Measurements from ENCODE around the gene FRMD8.

Gene FRMD8, protein sequence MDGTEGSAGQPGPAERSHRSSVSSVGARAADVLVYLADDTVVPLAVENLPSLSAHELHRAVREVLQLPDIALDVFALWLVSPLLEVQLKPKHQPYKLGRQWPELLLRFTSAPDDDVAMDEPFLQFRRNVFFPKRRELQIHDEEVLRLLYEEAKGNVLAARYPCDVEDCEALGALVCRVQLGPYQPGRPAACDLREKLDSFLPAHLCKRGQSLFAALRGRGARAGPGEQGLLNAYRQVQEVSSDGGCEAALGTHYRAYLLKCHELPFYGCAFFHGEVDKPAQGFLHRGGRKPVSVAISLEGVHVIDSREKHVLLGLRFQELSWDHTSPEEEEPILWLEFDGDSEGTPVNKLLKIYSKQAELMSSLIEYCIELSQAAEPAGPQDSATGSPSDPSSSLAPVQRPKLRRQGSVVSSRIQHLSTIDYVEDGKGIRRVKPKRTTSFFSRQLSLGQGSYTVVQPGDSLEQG

DNA sequence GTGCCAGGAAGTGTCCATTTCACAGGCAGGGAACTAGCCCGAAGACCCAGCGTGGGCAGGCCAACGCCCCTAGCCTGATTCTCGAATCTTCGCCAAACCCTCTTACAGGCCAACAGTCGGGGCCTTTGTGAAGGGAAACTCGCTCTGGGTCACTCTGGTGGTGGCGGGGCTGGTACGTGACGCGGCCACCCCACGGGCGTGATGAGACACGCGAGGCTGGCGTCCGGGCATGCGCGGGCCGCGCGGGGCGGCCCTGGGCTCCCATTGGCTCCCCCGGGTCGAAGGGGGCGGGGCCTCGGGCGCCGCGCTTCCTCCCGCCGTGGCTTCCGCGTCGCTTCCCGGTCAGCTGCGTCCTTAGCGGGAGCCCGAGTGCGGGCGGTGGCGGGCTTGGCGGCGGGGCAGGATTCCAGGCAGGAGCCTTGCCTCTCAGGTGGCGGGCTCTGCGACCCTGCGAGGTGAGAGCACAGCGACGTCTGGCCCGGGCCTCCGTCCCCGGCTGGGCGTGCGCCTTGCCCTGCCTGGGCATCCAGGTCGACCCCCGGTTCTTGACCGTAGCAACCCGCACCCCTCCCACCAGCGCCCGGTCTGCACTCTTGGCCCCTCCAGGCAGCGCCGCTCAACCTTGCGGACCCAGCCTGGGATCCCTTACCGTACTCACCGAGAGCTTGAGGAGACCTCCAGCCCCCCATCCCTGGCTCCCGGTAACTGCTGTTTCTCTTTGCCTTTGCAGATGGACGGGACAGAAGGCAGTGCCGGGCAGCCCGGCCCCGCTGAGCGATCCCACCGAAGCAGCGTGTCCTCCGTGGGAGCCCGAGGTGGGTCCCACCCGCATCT is at the start of gene FRMD8:
FRMD8 (plus strand) TSS at position 331 of the 834 bp plus-strand sequence; CDS start at position 731, 400 bp downstream.
- peak; percentile 80 for DNase-seq

- no peak for DNase-seq
Observed at GRCh38 chr11:65338676-65339075, 47.8 kb upstream of the FRMD8 start.

DNA sequence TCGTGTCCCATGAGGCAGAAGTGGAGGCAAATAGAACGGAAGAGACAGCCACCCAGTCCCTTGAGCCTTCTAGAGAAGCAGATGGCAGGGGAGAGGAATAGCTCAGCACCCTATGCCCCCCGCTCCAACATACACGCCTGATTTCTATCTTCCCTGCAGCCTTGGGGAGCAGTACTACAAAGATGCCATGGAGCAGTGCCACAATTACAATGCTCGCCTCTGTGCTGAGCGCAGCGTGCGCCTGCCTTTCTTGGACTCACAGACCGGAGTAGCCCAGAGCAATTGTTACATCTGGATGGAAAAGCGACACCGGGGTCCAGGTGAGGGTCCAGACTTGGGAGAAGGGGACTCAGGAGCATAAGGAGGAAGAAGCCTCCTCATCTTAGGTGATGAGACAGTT is 46.2 kb upstream of the FRMD8 start:
- DNase-seq: no peak

DNA sequence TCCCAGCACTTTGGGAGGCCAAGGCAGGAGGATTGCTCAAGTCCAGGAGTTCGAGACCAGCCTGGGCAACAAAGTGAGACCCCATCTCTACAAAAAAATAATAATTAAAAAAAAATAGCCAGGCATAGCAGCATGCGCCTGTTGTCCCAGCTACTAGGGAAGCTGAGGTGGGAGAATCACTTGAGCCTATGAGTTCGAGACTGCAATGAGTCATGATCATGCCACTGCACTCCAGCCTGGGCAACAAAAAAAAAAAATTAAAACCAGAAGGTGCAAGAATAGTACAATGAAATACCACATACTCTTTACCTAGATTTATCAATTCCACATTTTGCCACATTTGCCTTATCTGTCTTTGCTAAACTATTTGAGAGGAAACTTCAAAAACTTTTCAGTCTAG is 44.6 kb upstream of the FRMD8 start:
- DNase-seq: no peak

DNA sequence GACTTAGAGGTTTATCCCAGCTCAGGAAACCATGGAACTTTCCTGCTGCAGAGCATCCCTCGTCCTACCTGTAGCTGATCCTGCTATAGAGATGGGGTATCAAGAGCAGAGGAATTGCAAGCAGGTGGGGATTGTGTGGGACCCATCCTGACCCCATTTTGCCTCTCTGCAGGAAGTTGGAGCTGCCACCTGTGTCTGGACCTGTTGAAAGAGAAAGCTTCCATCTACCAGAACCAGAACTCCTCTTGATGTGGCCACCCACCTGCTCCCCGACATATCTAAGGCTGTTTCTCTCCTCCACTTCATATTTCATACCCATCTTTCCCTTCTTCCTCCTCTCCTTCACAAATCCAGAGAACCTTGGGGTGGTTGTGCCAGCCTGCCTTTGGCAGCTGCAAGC is 34.9 kb upstream of the FRMD8 start:
- no peak for DNase-seq

DNA sequence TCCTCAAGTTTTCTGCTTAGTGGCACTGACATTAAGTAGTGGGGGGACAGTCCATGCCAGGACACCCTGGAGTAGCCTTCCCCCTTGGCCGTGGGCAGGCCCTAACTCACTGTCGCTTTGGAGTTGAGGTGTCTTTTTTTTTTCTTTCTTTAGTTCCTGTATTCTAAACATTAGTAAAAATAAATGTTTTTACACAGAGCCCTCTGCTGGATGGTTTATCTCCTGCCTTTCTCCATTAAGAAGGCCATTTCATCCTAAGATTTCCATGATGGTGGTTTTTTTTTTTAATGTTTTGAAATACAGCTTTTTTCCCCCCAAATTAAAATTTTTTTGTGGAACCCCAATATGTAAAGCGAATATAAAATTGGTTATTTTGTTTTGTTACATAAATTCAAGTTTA is 33.7 kb upstream of the FRMD8 start:
- no peak for DNase-seq

DNA sequence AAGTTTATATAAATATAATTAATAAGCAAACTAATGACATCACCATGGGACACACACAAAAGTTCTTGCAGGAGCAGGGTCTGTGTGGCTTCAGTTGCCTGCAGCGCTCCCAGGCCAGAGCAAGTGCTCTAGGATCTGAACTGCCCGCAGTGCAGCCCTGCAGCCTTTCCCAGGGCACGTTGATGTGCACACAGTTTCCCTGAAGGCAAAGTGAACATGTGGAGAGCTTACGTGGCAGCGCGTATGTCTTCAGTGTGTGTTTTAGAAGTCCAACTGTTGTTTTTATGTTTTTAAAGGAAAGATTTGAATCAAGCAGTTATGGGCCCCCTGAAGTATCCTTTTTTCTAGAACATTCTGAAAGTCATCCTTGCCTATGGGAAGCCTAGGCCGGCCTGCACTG is 33.1 kb upstream of the FRMD8 start:
- no peak for DNase-seq

DNA sequence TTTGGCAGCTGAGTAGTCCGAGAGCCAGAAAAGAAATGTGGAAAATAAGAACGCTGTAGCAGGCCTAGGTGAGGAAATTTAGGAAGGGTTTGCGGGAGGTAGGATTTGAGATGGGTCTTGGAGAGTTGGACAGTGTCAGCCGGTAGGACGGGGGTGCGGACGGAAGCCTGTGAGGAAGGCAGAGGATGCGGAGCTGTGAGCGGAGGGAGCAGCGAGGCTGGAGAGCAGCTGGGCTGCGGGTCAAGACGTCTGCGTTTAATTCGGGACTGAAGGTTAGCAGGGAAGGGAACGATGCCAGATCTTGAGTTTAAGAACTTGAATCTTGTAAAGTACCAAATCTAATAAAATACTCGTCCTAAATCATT is 32.6 kb upstream of the FRMD8 start:
- no peak for DNase-seq

GRCh38 chr11:65354265-65355012 is 32.0 kb upstream of the FRMD8 start, which contains the start of gene TIGD3:
TSS of gene TIGD3 (plus strand) at chr11:65354751. CDS start at chr11:65355809, 1,058 bp downstream.
- DNase-seq: peak; percentile 97

GRCh38 chr11:65355013-65355775 is 31.2 kb upstream of the FRMD8 start:
- peak; percentile 47 for DNase-seq

DNA sequence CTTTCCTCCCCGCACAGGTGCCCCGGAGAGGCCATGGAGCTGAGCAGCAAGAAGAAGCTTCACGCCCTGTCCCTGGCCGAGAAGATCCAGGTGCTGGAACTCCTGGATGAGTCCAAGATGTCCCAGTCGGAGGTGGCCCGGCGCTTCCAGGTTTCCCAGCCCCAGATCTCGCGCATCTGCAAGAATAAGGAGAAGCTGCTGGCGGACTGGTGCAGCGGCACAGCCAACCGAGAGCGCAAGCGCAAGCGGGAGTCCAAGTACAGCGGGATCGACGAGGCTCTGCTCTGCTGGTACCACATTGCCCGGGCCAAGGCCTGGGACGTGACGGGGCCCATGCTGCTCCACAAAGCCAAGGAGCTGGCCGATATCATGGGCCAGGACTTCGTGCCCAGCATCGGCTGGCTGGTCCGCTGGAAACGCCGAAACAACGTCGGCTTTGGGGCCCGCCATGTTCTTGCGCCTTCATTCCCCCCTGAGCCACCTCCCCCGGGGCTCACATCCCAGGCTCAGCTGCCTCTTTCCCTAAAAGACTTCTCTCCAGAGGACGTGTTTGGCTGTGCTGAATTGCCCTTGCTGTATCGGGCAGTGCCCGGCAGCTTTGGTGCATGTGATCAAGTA is 30.6 kb upstream of the FRMD8 start:
- no peak for DNase-seq

GRCh38 chr11:65356394-65356972 is 30.0 kb upstream of the FRMD8 start:
- DNase-seq: no peak

GRCh38 chr11:65357856-65358356 is 28.5 kb upstream of the FRMD8 start:
- no peak for DNase-seq

- no peak for DNase-seq
Observed at GRCh38 chr11:65362320-65362931, 24.0 kb upstream of the FRMD8 start.

DNA sequence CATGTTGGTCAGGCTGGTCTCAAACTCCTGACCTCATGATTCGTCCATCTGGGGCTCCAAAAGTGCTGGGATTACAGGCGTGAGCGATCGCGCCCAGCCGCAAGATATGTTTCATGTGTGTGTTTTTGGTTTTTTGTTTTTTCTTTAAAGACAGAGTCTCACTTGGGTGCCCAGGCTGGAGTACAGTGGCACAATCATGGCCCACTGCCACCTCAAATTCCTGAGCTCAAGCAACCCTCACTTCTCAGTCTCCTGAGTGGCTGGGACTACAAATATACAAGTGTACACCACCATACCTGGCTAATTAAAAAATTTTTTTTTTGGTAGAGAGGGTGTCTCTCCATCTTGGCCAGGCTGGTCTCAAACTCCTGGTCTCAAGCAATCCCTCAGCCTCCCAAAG is 23.5 kb upstream of the FRMD8 start:
- DNase-seq: no peak

DNA sequence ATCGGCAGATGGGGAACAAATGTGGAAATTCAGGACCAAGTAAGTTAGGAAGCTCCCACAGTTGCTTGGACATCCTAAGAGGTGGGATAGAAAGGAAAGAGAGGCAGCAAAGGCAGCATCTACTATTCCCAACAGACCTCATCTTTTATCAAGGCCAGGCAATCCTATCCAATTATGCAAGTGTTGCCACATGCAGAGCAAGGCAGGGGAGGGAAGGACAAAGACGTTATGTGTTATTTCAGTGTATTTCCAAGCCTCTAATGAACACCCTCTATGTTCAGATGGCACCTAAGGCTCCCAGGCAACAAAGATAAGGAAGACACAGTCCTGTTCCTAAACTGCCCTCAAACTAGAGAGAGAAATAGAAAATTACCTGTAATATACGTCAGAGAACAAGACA is 22.7 kb upstream of the FRMD8 start:
- DNase-seq: no peak

- peak; percentile 70 for DNase-seq
Observed at GRCh38 chr11:65366340-65366773, 20.1 kb upstream of the FRMD8 start.

GRCh38 chr11:65370659-65371049 is 15.8 kb upstream of the FRMD8 start:
- no peak for DNase-seq

- no peak for DNase-seq
Observed at GRCh38 chr11:65373839-65374580, 12.4 kb upstream of the FRMD8 start.

DNA sequence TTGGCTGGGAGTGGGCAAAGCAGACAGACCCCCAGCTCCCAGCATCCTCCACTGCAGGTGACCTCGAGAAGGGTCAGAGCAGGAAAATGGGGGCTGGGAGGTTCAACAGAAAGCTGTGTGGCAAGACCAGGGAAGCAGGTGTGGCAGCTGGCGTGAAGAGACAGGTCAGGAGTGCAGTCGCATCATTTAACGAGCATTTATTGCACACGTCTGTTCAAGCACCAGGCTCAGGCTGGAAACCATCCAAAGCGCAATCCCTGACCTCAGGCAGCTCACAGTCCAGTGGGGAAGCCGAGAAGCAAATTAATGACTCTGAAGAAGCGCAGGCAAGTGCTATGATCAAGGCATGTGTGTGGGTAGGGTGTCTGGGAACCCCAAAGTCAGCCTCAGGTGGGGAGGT is 11.4 kb upstream of the FRMD8 start:
- DNase-seq: no peak

All from NCI-H2029 (cell line).